Measurements from ENCODE around the gene ZC3H13. TPM values are rescaled to one million over a fixed set of nuclear protein-coding genes. Genes with fewer than 3 reads are reported as not detected.

ZC3H13 gene
- total RNA-seq, 4 donors from 2014 or later: 33.6 to 47.8 (median 36.4) TPM

DNA sequence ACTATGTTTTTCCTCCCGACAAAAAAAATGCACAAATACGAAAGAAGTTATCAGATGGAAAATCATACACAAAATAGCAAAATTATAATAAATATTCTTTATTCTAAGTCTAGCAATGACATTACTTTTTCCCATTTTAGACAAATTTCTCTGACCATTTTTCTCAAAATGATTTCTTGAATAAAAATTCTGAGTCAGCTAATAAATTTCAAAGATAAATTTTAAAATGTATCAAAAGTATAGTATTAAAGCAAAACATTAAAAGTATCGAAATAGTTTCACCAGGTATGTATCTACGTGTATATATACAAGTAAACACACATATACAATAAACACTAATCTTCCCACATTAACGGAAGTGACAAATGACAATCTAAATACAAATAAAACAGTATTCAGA, 8.9 kb downstream of the ZC3H13 start:
- H3K27me3 ChIP-seq: no peaks in the 10 kb centered on the region
- H3K4me3 ChIP-seq: no peak overlapping the region
- peaks cover 0 to 7% (median 0%) of the 10 kb centered on the region in 4 donors for H3K4me1 ChIP-seq
- TF ChIP-seq EP300 (IDR thresholded peaks at IDR 0.05): no peak
- TF ChIP-seq POLR2AphosphoS5 (IDR thresholded peaks at IDR 0.05): no peak
- TF ChIP-seq, protein P1, sequence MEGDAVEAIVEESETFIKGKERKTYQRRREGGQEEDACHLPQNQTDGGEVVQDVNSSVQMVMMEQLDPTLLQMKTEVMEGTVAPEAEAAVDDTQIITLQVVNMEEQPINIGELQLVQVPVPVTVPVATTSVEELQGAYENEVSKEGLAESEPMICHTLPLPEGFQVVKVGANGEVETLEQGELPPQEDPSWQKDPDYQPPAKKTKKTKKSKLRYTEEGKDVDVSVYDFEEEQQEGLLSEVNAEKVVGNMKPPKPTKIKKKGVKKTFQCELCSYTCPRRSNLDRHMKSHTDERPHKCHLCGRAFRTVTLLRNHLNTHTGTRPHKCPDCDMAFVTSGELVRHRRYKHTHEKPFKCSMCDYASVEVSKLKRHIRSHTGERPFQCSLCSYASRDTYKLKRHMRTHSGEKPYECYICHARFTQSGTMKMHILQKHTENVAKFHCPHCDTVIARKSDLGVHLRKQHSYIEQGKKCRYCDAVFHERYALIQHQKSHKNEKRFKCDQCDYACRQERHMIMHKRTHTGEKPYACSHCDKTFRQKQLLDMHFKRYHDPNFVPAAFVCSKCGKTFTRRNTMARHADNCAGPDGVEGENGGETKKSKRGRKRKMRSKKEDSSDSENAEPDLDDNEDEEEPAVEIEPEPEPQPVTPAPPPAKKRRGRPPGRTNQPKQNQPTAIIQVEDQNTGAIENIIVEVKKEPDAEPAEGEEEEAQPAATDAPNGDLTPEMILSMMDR (IDR thresholded peaks at IDR 0.05): no peak
- TF ChIP-seq POLR2A (IDR thresholded peaks at IDR 0.05; ENCODE audit: low read depth): no peak
- H3K36me3 ChIP-seq: peaks cover 0 to 30% (median 16%) of the 10 kb centered on the region in 4 donors
- DNase-seq (ENCODE audit: extremely low spot score): no peak
- H3K27ac ChIP-seq (replicated peaks in 1 of 4): no peak overlapping the region
- H3K9me3 ChIP-seq: no peaks in the 10 kb centered on the region
- intact Hi-C loops (cut with DNase I): no loop called here
- 94% methylated on average over 5 of the region's 5 CpGs for WGBS

DNA sequence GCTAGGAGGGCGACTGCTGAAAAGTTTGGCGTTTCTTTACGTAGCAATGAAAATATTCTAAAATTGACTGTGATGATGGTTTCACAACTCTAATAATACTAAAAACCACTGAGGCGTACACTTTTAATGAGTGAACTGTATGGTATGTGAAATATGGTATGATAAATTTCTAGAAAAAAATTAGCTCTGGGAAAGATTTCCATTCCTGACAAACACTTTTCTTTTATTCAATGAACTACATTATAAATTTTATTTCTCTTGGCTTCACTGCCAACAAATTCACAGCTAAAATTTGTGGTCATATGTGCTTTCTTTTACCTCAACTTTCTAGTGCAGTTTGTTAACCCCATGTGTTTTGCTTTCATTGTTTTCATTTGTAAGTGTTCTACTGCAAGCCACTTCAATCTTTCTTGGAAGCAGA, 11.1 kb downstream of the ZC3H13 start:
- Histone ChIP-seq H3K36me3 (peaks cover 0 to 44% (median 20%) of the 10 kb centered on the region in 4 donors), H3K27me3 (no peaks in the 10 kb centered on the region), H3K4me1 (no peaks in the 10 kb centered on the region), H3K27ac (replicated peaks in 1 of 4) (no peak overlapping the region), H3K9me3 (no peaks in the 10 kb centered on the region), H3K4me3 (no peak overlapping the region)
- intact Hi-C loops (cut with DNase I): no loop called here
- TF ChIP-seq, protein P1 (IDR thresholded peaks at IDR 0.05): no peak
- TF ChIP-seq POLR2A (IDR thresholded peaks at IDR 0.05; ENCODE audit: low read depth) (no peak), POLR2AphosphoS5 (IDR thresholded peaks at IDR 0.05) (no peak), EP300 (IDR thresholded peaks at IDR 0.05) (no peak)
- DNase-seq (ENCODE audit: extremely low spot score): no peak
- 93% methylated on average over 4 of the region's 4 CpGs for WGBS

DNA sequence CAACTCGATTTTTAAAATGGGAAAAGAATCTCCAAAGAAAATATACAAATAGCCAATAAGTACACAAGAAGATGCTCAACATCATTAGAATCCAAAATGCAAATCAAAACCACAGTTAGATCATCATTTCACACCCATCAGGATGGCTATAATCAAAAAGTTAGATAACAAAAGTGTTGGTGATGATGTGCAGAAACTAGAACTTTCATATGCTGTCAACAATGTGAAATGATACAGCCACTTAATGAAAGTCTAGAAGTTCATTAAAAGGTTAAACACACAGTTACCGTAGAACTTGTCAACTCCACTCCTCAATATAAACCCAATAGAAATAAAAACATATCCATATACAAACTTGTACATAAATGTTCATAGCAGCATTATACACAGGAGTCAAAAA, 11.8 kb downstream of the ZC3H13 start:
- TF ChIP-seq EP300 (IDR thresholded peaks at IDR 0.05): no peak
- TF ChIP-seq, protein P1 (IDR thresholded peaks at IDR 0.05): no peak
- no peak for TF ChIP-seq POLR2A (IDR thresholded peaks at IDR 0.05; ENCODE audit: low read depth)
- no peak for TF ChIP-seq POLR2AphosphoS5 (IDR thresholded peaks at IDR 0.05)
- Histone ChIP-seq H3K36me3 (peaks cover 0 to 44% (median 20%) of the 10 kb centered on the region in 4 donors), H3K4me3 (no peak overlapping the region), H3K27me3 (no peaks in the 10 kb centered on the region), H3K9me3 (no peaks in the 10 kb centered on the region), H3K4me1 (no peaks in the 10 kb centered on the region), H3K27ac (replicated peaks in 1 of 4) (no peak overlapping the region)
- 77% methylated on average over 2 of the region's 2 CpGs for WGBS
- no peak for DNase-seq (ENCODE audit: extremely low spot score)
- intact Hi-C loops (cut with DNase I): no loop called here

DNA sequence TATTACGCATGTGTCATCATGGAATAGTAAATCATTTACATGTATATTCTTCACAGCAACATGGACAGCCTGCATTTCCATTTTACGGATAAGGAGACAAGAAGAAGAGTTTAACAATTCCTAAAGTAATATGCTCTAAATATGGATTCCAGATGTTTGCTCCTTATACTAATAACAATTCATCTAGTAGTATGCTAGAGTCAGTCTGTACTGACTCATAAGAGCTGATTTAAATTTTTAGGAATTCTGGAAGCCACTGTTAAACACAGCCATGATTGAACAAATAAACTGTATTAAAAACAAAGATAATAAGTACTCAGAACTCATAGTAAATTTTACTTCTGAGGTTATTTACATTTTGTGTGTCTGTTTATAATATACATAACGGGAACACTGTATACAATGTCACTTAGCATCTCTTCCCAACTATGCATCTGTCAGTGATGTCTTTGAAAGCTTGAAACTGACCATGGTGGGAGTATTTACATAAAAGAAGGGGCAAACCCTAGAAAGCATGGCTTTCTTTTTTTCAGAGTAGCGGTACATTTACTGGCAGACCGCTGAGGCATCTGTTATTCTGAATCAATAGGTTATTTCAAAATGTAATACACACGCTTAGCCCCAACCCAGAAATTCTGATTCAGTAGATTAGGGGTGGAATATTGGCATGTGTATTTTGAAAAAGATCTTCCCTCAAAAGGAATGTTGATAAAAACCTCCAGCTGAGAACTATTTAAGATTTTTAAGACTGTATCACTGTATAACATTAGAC, 12.9 kb downstream of the ZC3H13 start:
- Histone ChIP-seq H3K4me1 (no peaks in the 10 kb centered on the region), H3K27me3 (no peaks in the 10 kb centered on the region), H3K27ac (replicated peaks in 1 of 4) (no peak overlapping the region), H3K9me3 (no peaks in the 10 kb centered on the region), H3K36me3 (peaks cover 0 to 52% (median 20%) of the 10 kb centered on the region in 4 donors), H3K4me3 (no peak overlapping the region)
- 96% methylated on average over 6 of the region's 6 CpGs for WGBS
- intact Hi-C loops (cut with DNase I): no loop called here
- TF ChIP-seq EP300 (IDR thresholded peaks at IDR 0.05) (no peak), POLR2A (IDR thresholded peaks at IDR 0.05; ENCODE audit: low read depth) (no peak), POLR2AphosphoS5 (IDR thresholded peaks at IDR 0.05) (no peak)
- TF ChIP-seq, protein P1 (IDR thresholded peaks at IDR 0.05): no peak
- DNase-seq (ENCODE audit: extremely low spot score): no peak

All from esophagus muscularis mucosa (tissue), 4 donors.